Panc1 (cell line): ENCODE data around the gene CRB3. TPM values are rescaled to one million over a fixed set of nuclear protein-coding genes. Genes with fewer than 3 reads are reported as not detected.

Source experiments
- ATAC-seq: fragments of 200-7000 bp; cut with Tn5 transposase; 2 replicates; pipeline ENCODE4 v1.9.1; 2020; ENCODE audit warnings: mild to moderate bottlenecking, moderate library complexity
- BruUV-seq: library from RNA; stranded (reverse); fragments of 400-500 nt; replicated peaks from 2 replicates; lab custom pipeline; 2021; lab: Mats Ljungman, UMichigan
- CTCF ChIA-PET: fragments of 300-600 bp; sonication (Branson Sonifier 250); formaldehyde crosslinking; loops from one replicate; lab custom pipeline; 2022; ENCODE audit warnings: antibody characterized with exemption; lab: Charles Lee
- POLR2A ChIA-PET: fragments of 300-600 bp; sonication (Branson Sonifier 250); formaldehyde crosslinking; loops from one replicate; lab custom pipeline; 2022; ENCODE audit warnings: antibody characterized with exemption; lab: Charles Lee
- DNase-seq: peaks from one replicate; pipeline ENCODE4 v3.0.0-alpha.2; 2010; ENCODE audit warnings: low read depth, low spot score
- H3K27ac ChIP-seq: 2 replicates; pipeline ENCODE4 v1.5.1; 2011; ENCODE audit warnings: mild to moderate bottlenecking, low read length, inconsistent platforms
- H3K27me3 ChIP-seq: fragments of 200-500 bp; sonication (Bioruptor generic); 2 replicates; pipeline ENCODE4 v1.6.0; 2014; ENCODE audit warnings: low read length, inconsistent platforms; ENCODE audit not compliant: control insufficient read depth, insufficient read depth
- H3K36me3 ChIP-seq: fragments of 200-500 bp; sonication (Bioruptor generic); 2 replicates; pipeline ENCODE4 v1.5.1; 2014; ENCODE audit warnings: inconsistent platforms, mild to moderate bottlenecking, low read length, moderate library complexity; ENCODE audit not compliant: control insufficient read depth, insufficient read depth
- H3K4me1 ChIP-seq: 2 replicates; pipeline ENCODE4 v1.5.1; 2011; ENCODE audit warnings: inconsistent platforms, mild to moderate bottlenecking, low read length, moderate library complexity; ENCODE audit not compliant: control insufficient read depth, insufficient read depth
- H3K4me3 ChIP-seq, 2 experiments: 2 replicates each; pipeline ENCODE4 v1.5.1; 2011 to 2012; ENCODE audit warnings: low read depth in 2 of 2, low read length in 2 of 2, mild to moderate bottlenecking in 2 of 2, inconsistent platforms in 1 of 2, moderate library complexity in 1 of 2
- H3K9me3 ChIP-seq: fragments of 200-500 bp; sonication (Bioruptor generic); 2 replicates; pipeline ENCODE4 v1.5.1; 2014; ENCODE audit warnings: low read depth, mild to moderate bottlenecking, inconsistent platforms, low read length, moderate library complexity; ENCODE audit not compliant: control insufficient read depth, insufficient read depth
- CTCF ChIP-seq: fragments of 450-650 bp; IDR thresholded peaks from 2 replicates; pipeline ENCODE4 v1.5.1; 2017; ENCODE audit warnings: mild to moderate bottlenecking
- POLR2AphosphoS5 ChIP-seq: IDR thresholded peaks from 2 replicates; pipeline ENCODE4 v1.6.1; 2012; ENCODE audit warnings: mild to moderate bottlenecking, low read depth, low read length, moderate library complexity
- REST ChIP-seq, 2 experiments: IDR thresholded peaks; 2 replicates each; pipeline ENCODE4 v1.6.1; 2011 to 2012; ENCODE audit warnings: low read depth in 2 of 2, control low read depth in 1 of 2, low read length in 1 of 2, mild to moderate bottlenecking in 1 of 2, moderate library complexity in 1 of 2; ENCODE audit not compliant: insufficient read depth in 1 of 2
- SIN3A ChIP-seq: IDR thresholded peaks from 2 replicates; pipeline ENCODE4 v1.6.1; 2012; ENCODE audit warnings: low read depth, mild to moderate bottlenecking, low read length, moderate library complexity, borderline replicate concordance; ENCODE audit not compliant: insufficient read depth
- TCF7L2 ChIP-seq: IDR thresholded peaks from 2 replicates; pipeline ENCODE4 v1.6.1; 2011; ENCODE audit warnings: mild to moderate bottlenecking, low read depth, low read length, inconsistent platforms
- in situ Hi-C: cut with HindIII; loops from 2 replicates; pipeline ENCODE4 v1.10.0; 2016; ENCODE audit warnings: low sequenced_read_pairs, low pct_unique_long_range_greater_than_20kb
- intact Hi-C: fragments of 100-400 bp; cut with micrococcal nuclease; formaldehyde crosslinking; loops from one replicate; pipeline ENCODE4 v1.10.0; 2022; ENCODE audit not compliant: unreplicated experiment
- total RNA-seq: library from RNA; stranded (reverse); gene quantifications from one replicate; pipeline ENCODE4 v1.2.1, GENCODE V29; 2021; ENCODE audit not compliant: unreplicated experiment

The CRB3 gene
- total RNA-seq, 1 experiment from 2014 or later: 0.21 TPM

DNA sequence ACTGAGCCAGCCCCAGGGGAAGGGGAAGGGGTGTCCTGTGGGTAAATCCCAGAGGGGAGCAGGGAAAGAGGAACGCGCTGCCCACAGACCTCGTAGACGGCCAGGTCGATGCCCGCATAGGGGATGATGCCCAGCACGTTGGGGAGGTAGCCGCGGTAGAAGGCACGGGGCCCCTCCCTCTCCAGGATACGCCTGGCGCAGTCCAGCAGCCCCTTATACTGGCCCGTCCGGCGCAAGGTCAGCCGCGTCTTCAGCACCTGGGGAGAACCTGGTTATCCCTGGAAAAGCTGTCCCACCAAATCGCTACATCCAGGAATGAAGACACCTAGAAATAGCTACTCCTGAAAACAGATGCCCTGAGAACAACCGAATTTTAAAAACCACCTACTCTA lies 11.9 kb upstream of the CRB3 start:
- POLR2A ChIA-PET: interaction anchor here (0.6 kb wide), 1 partner anchor 34 kb away, joined by 3 read pairs; no protein-coding TSS in a partner anchor

GRCh38 chr19:6452899-6453298 lies 11.2 kb upstream of the CRB3 start:
- intact Hi-C loops: no loop called here

More for the DNA sequence above, 11.9 kb upstream of the CRB3 start:
- Histone ChIP-seq H3K9me3 (no peaks in the 10 kb centered on the region), H3K4me3 (no peak overlapping the region), H3K36me3 (no peaks in the 10 kb centered on the region), H3K27me3 (no peaks in the 10 kb centered on the region), H3K4me1 (no peaks in the 10 kb centered on the region), H3K27ac (no peak overlapping the region)
- in situ Hi-C loops: no loop called here
- ATAC-seq (no peak), DNase-seq (no peak)
- BruUV-seq: no TSS peak
- intact Hi-C loops: no loop called here
- TF ChIP-seq CTCF (no peak), TCF7L2 (no peak), POLR2AphosphoS5 (no peak), SIN3A (no peak), REST (IDR thresholded peaks at IDR 0.05; ENCODE audit: insufficient read depth in 1 of 2, low read depth in 2 of 2, low read length in 1 of 2) (no peak)
- CTCF ChIA-PET: no interaction called here

More at GRCh38 chr19:6452899-6453298, 11.2 kb upstream of the CRB3 start:
- H3K36me3 ChIP-seq: no peaks in the 10 kb centered on the region
- ATAC-seq: no peak
- TF ChIP-seq CTCF (no peak), TCF7L2 (no peak), SIN3A (no peak), REST (IDR thresholded peaks at IDR 0.05; ENCODE audit: insufficient read depth in 1 of 2, low read depth in 2 of 2, low read length in 1 of 2) (no peak), POLR2AphosphoS5 (no peak)
- H3K4me1 ChIP-seq: no peaks in the 10 kb centered on the region
- H3K9me3 ChIP-seq: no peaks in the 10 kb centered on the region
- no peaks in the 10 kb centered on the region for H3K27me3 ChIP-seq
- DNase-seq: no peak
- no peak overlapping the region for H3K27ac ChIP-seq
- in situ Hi-C loops: no loop called here
- POLR2A ChIA-PET: no interaction called here
- no TSS peak for BruUV-seq
- H3K4me3 ChIP-seq: no peak overlapping the region
- CTCF ChIA-PET: no interaction called here
